ENCODE measurements around the gene PPDPF.

Gene PPDPF

GRCh38 chr20:63536997-63537524 lies 16.5 kb downstream of the PPDPF start, which contains the start of gene PTK6:
Gene PTK6, minus strand, starts transcription at chr20:63537376. Its CDS starts 62 bp downstream, at chr20:63537314.
- TF ChIP-seq POLR2AphosphoS5 (IDR thresholded peaks at IDR 0.05; ENCODE audit: low read depth, low read length): no peak
- no peak for TF ChIP-seq TAF1 (IDR thresholded peaks at IDR 0.05; ENCODE audit: borderline replicate concordance, insufficient read depth, low read length)
- TF ChIP-seq FOXP2 (optimal IDR thresholded peaks at IDR 0.05; ENCODE audit: borderline replicate concordance, extremely low read depth, extremely low read length, insufficient read depth): no peak
- no peak for TF ChIP-seq REST (IDR thresholded peaks at IDR 0.05; ENCODE audit: insufficient read depth in 1 of 2, low read depth in 2 of 2, low read length in 2 of 2)
- no peak for TF ChIP-seq SIN3A (IDR thresholded peaks at IDR 0.05; ENCODE audit: borderline replicate concordance, insufficient read depth, low read length)

- TF ChIP-seq POLR2AphosphoS5 (IDR thresholded peaks at IDR 0.05; ENCODE audit: low read depth, low read length): no peak
- peak; percentile 79 for TF ChIP-seq FOXP2 (optimal IDR thresholded peaks at IDR 0.05; ENCODE audit: borderline replicate concordance, extremely low read depth, extremely low read length, insufficient read depth)
Observed at GRCh38 chr20:63537525-63538203, 17.1 kb downstream of the PPDPF start.

DNA sequence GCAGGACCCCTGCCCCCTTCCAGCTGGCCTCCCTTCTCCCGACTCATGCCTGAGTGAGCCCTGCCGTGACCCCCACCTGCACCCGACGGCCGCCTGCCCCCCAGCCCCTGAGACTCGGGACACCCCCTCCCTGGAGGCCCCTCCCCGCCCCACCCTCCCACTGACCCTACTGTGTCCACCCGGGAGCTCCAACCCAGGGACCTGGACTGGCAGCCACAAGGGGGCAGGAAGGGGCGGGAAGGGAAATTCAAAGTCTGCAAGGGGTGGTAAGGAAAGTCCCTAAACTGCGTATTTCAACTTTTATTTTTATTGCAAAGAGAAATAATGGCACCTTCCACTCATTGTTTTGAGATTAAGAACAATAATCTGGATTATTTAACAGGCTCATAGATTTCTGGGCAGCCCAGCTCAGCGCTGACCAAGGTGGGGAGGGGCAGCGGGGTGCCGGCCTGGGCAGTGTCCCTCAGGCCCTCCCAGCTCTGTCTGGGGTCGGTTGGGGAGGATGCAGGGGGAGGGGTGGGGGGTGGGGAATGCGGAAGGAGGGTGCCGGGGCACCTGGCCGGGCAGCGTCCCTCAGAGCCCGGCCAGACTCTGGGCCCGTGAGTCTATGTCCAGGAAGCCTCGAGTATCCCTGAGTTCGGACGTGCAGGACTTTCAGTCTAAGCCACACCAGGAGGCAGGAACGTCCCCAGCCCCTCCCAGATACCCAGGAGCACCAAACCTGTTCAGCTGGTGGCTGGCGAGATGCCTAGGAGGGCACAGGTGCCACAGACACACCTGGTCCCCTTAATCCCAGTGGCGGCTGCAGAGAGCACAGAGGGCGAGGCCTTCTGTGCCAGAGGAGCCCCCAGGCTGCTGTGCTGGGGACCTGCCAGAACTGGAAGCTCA lies 17.9 kb downstream of the PPDPF start:
- no peak for TF ChIP-seq FOXP2 (optimal IDR thresholded peaks at IDR 0.05; ENCODE audit: borderline replicate concordance, extremely low read depth, extremely low read length, insufficient read depth)
- TF ChIP-seq POLR2AphosphoS5 (IDR thresholded peaks at IDR 0.05; ENCODE audit: low read depth, low read length): no peak
- TF ChIP-seq TAF1 (IDR thresholded peaks at IDR 0.05; ENCODE audit: borderline replicate concordance, insufficient read depth, low read length): no peak
- TF ChIP-seq SIN3A (IDR thresholded peaks at IDR 0.05; ENCODE audit: borderline replicate concordance, insufficient read depth, low read length): no peak
- TF ChIP-seq REST (IDR thresholded peaks at IDR 0.05; ENCODE audit: insufficient read depth in 1 of 2, low read depth in 2 of 2, low read length in 2 of 2): no peak

DNA sequence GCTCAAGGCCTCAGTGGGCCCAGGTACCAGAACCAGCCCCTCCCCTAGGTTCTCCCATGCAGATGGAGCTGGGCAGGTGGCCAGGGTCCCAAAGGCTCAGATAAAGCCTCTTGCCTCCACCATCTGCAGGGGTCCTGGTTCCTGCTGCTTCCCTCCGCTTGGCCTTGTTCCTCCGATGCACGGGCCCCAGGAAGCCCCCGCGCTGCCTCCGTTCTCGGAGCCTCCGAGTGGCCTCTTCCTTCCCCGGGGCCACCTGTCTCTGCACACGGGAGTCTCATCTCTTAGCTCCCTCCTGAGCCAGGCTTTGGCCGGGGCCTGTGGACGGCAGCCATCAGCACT lies 18.5 kb downstream of the PPDPF start:
- no peak for TF ChIP-seq TAF1 (IDR thresholded peaks at IDR 0.05; ENCODE audit: borderline replicate concordance, insufficient read depth, low read length)
- TF ChIP-seq POLR2AphosphoS5 (IDR thresholded peaks at IDR 0.05; ENCODE audit: low read depth, low read length): no peak
- no peak for TF ChIP-seq SIN3A (IDR thresholded peaks at IDR 0.05; ENCODE audit: borderline replicate concordance, insufficient read depth, low read length)

DNA sequence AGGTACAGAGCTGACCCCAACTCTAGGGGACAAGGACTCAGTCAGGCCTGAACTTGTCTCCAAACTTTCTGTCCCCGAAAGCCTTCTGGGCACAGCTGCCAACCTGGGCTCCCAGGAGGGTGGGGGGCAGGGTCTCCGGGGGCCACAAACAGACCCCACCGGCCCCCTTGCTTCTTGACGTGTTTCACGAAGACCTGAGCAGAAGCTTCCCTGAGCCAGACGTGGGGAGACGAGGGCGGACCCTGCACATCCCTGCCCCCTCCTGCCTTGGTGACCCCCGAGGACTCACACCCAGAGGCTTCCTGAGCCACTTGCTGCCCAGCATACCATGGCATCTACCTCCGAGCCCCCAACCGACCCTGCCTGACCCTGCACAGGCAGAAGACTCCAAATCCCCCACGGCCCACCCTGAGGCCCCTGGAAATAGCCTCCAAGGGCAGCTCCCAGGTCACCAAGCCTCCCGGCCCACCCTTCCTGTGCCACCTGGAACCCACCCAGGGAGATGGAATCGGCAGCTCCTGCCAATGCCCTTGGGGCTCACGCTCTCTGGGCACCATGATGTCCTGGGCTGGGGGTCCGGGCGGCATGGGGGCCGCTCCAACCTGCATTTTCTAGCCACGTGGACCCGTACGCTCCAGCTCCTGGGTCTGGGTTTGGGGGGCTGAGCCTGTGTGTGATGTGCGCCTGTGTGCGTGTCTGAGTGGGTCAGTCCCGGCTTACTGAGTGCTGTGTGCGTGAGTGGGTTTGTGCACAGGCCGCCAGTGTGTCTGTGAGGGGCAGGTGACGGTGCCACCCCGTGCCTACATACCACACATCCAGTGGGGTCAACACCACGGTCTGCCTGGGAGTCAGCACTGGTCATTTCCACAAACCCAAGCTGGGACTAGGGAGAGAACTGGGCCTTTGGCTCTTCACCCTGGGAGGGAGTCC lies 19.1 kb downstream of the PPDPF start:
- TF ChIP-seq REST (IDR thresholded peaks at IDR 0.05; ENCODE audit: insufficient read depth in 1 of 2, low read depth in 2 of 2, low read length in 2 of 2): no peak
- no peak for TF ChIP-seq POLR2AphosphoS5 (IDR thresholded peaks at IDR 0.05; ENCODE audit: low read depth, low read length)
- no peak for TF ChIP-seq FOXP2 (optimal IDR thresholded peaks at IDR 0.05; ENCODE audit: borderline replicate concordance, extremely low read depth, extremely low read length, insufficient read depth)
- no peak for TF ChIP-seq TAF1 (IDR thresholded peaks at IDR 0.05; ENCODE audit: borderline replicate concordance, insufficient read depth, low read length)
- no peak for TF ChIP-seq SIN3A (IDR thresholded peaks at IDR 0.05; ENCODE audit: borderline replicate concordance, insufficient read depth, low read length)
